Activated CD8-positive, alpha-beta memory T cell treated with anti-CD3 and anti-CD28 coated beads, Interleukin-2, amount 50 U/mL, for 1 hour (primary cell): ENCODE data around the gene KAT6B.

Experiments used
- DNase-seq: peaks from one replicate; pipeline ENCODE4 v3.0.0-alpha.2; 2020; ENCODE audit errors: extremely low read depth

Gene KAT6B

GRCh38 chr10:75068523-75068922 is 242.1 kb downstream of the KAT6B start:
- no peak for DNase-seq

- no peak for DNase-seq
Observed at GRCh38 chr10:75070476-75070875, 244.1 kb downstream of the KAT6B start.

GRCh38 chr10:75070961-75071428 is 244.6 kb downstream of the KAT6B start:
- DNase-seq, result no peak

GRCh38 chr10:75071756-75072155 is 245.4 kb downstream of the KAT6B start:
- DNase-seq, result no peak

- no peak for DNase-seq
Observed at GRCh38 chr10:75072727-75073126, 246.3 kb downstream of the KAT6B start.

GRCh38 chr10:75073442-75073841 is 247.0 kb downstream of the KAT6B start:
- no peak for DNase-seq

- no peak for DNase-seq
Observed at GRCh38 chr10:75074711-75075445, 248.5 kb downstream of the KAT6B start.

GRCh38 chr10:75076348-75076747 is 249.9 kb downstream of the KAT6B start:
- DNase-seq, result no peak

- DNase-seq, result no peak
Observed at GRCh38 chr10:75079436-75080083, 253.2 kb downstream of the KAT6B start.

- DNase-seq, result no peak
Observed at GRCh38 chr10:75080554-75080953, 254.2 kb downstream of the KAT6B start.

GRCh38 chr10:75081379-75081778 is 255.0 kb downstream of the KAT6B start:
- DNase-seq, result no peak
